SK-N-MC (cell line): ENCODE measurements around the gene NAA35.

Experiments used
- EZH2 ChIP-seq: fragments of 200-600 bp; sonication (generic); IDR thresholded peaks from one replicate; pipeline ENCODE4 v1.6.1; 2017; ENCODE audit warnings: antibody characterized with exemption
- POLR2AphosphoS5 ChIP-seq: IDR thresholded peaks from 2 replicates; pipeline ENCODE4 v1.6.1; 2012; ENCODE audit warnings: mild to moderate bottlenecking, low read depth, low read length, borderline replicate concordance

- TF ChIP-seq POLR2AphosphoS5 (no peak), EZH2 (no peak)
Observed at GRCh38 chr9:85905957-85906356, 35.0 kb upstream of the NAA35 start.
